GM12801 (cell line): Measurements from ENCODE around the gene P2RX7.

ENCODE experiments used
- CTCF ChIP-seq: IDR thresholded peaks from one replicate; pipeline ENCODE4 v1.5.1; 2011; ENCODE audit warnings: control low read depth; ENCODE audit not compliant: insufficient read length; ENCODE audit errors: extremely low read depth

P2RX7 gene

GRCh38 chr12:121112496-121112895 is 20.2 kb upstream of the P2RX7 start:
- no peak for TF ChIP-seq CTCF

DNA sequence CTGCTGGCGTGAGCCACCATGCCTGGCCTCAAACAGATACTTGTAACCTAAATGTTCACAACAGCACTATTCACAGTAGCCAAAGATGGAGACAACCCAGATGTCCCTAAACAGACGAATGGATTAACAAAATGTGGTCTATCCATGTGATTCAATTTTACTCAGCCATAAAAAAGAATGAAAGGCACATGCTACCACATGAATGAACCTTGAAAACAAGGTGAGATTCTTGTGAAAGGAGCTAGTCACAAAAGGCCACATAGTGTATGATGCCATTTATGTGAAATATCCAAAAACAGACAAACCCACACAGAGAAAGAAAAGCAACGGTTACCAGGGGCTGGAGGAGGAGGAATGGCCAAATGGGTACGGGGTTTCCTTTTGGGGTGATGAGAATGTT is 19.6 kb upstream of the P2RX7 start:
- TF ChIP-seq CTCF: no peak

DNA sequence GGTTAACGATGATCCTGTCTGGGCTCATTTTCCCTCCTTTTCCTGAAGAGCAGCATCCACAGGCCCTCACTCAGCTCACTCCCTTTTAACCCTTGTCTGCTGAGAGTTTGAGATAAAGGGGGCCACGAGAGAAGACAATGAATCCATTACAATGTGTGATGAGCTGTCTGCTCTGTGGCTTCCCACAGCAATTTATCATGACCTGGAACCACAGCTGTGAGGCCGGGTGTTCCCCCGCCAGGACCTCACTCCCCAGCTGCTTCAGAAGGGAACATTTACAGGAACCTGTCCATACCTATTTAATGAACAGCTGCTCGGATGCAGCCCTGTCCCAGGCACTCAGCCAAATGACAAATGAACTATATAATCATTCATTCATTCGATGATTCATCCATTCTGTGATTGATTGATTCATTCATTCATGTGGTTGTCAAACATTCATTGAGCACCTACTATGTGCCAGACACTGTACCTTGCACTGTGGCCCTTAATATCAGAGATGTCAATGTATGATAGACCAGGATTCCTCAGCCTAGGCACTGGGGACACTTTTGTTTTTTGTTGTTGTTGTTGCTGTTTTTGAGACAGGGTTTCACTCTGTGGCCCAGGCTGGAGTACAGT is 18.5 kb upstream of the P2RX7 start:
- no peak for TF ChIP-seq CTCF

DNA sequence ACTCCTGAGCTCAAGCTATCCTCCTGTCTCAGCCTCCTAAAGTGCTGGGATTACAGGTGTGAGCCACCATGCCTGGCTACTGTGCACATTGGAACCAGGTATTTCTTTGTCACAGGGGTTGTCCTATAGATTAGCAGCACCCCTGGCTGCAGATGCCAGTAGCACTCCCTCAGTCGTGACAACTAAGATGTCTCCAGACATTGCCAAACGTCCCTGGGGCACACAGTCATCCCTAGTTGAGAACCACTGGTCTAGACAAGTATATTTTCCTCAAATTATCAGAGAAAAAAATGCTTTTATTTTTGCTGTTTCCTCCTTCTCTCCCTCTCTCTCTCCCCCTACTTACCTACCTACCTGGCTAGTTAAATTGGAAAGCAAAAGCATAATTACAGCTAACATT is 17.9 kb upstream of the P2RX7 start:
- no peak for TF ChIP-seq CTCF

- no peak for TF ChIP-seq CTCF
Observed at GRCh38 chr12:121115530-121115929, 17.1 kb upstream of the P2RX7 start.

DNA sequence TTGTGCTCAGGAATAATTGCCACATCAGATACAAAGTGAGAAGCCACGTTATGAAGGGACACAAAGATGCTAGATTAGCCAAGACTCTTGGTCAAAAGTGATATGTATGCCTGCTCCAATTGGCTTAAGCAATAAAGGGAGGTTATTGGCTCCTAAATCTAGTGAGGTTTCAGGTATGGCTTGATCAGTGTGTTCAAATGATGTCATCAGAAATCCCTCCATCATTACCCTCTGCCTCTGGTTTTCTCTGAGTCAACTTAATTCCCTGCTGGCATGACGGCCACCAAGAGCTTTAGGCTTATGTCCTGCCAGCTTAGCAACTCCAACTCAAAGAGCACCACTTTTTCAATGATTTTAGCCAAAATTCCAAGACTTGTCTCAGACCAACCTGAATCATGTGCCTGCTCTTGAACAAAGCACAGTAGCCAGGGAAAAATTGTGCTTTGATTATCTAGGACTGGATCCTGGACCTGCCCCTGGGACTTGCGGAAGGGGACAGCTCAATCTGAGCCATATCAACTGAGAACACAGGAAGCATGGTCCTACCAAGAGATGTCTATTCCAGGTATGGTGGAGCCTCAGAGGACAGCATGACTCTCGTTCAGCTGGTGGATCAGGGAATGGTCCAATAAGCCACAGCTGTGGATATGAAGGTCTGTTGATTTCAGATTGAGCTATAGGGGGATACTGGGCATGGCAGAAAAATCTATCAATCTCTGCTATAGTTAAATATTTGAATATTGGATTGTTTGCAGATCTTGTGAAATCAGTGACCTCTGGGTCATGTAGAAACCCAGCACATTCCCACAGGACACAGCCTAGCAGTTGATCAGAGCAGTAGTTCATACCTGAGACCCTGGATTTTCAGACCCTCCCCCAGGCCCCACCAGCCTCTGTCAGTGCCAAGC is 16.1 kb upstream of the P2RX7 start:
- TF ChIP-seq CTCF: no peak

GRCh38 chr12:121117226-121117777 is 15.4 kb upstream of the P2RX7 start:
- no peak for TF ChIP-seq CTCF
